ENCODE data around the gene ZNF579.

DNA sequence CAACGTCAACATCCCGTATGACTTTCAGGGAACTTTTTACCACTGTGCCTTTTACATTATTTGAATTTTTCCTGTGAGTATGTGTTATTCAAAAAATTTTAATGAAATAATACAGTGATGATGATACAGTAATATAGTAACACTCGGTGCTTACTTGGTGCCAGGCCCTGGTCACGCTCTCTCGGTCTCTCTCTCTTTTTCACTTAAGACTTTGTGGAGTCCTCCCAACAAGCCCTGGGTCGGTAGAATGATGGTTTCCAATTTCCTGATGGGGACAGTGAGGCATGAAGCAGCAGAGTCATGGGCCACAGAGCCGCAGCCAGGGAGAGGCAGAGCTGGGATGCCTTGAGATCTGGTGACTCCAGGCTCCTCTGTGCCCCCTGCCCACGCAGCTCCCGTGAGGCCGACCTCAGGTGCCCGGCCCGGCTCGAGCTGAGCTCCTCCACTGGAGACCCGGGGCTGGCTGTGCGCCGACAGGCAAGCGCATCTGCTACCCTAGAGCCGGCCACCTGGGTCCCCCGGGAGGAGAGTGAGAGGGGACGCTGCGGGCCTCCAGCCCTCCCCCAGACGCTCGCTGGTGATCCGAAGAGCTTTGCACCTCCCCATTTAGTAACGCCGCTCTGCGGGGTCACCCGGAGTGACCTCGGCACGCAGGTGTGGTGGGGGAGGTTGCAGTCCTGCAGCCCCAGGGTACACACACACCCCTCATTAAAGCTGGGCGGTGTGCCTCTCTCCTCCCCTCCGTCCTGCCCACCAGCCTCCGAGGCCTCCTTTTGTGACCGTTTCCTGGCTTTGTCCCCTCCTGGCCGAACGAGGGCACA, 30.9 kb downstream of the ZNF579 start:
- TF ChIP-seq, protein P1, sequence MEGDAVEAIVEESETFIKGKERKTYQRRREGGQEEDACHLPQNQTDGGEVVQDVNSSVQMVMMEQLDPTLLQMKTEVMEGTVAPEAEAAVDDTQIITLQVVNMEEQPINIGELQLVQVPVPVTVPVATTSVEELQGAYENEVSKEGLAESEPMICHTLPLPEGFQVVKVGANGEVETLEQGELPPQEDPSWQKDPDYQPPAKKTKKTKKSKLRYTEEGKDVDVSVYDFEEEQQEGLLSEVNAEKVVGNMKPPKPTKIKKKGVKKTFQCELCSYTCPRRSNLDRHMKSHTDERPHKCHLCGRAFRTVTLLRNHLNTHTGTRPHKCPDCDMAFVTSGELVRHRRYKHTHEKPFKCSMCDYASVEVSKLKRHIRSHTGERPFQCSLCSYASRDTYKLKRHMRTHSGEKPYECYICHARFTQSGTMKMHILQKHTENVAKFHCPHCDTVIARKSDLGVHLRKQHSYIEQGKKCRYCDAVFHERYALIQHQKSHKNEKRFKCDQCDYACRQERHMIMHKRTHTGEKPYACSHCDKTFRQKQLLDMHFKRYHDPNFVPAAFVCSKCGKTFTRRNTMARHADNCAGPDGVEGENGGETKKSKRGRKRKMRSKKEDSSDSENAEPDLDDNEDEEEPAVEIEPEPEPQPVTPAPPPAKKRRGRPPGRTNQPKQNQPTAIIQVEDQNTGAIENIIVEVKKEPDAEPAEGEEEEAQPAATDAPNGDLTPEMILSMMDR (IDR thresholded peaks at IDR 0.05; ENCODE audit: insufficient read depth, low read depth, low read length): no peak
- TF ChIP-seq EZH2 (IDR thresholded peaks at IDR 0.05; ENCODE audit: insufficient read depth, low read length): no peak

Measured in astrocyte (in vitro differentiated cells and primary cell).